WI38 (cell line): ENCODE data around the gene DMBX1.

Experiments used
- H3K4me3 ChIP-seq: 2 replicates; pipeline ENCODE4 v1.5.1; 2011; ENCODE audit warnings: low read depth, mild to moderate bottlenecking, control low read depth, low read length
- CTCF ChIP-seq: IDR thresholded peaks from 2 replicates; pipeline ENCODE4 v1.5.1; 2012; ENCODE audit warnings: low read depth, mild to moderate bottlenecking, control low read depth, low read length

DMBX1 gene

GRCh38 chr1:46461017-46461808 is 28.4 kb upstream of the DMBX1 start:
- TF ChIP-seq CTCF: no peak
- H3K4me3 ChIP-seq: no peak overlapping the region

GRCh38 chr1:46461809-46462448 is 27.7 kb upstream of the DMBX1 start:
- no peak for TF ChIP-seq CTCF
- H3K4me3 ChIP-seq: no peak overlapping the region

- H3K4me3 ChIP-seq: no peak overlapping the region
- no peak for TF ChIP-seq CTCF
These were observed 25.6 kb upstream of the DMBX1 start for GRCh38 chr1:46464013-46464548.

GRCh38 chr1:46464915-46465314 is 24.7 kb upstream of the DMBX1 start:
- no peak for TF ChIP-seq CTCF

GRCh38 chr1:46465981-46466476 is 23.6 kb upstream of the DMBX1 start:
- TF ChIP-seq CTCF: no peak
- H3K4me3 ChIP-seq: no peak overlapping the region

More at GRCh38 chr1:46464915-46465314, 24.7 kb upstream of the DMBX1 start:
- no peak overlapping the region for H3K4me3 ChIP-seq

- TF ChIP-seq CTCF: no peak
- H3K4me3 ChIP-seq: peak overlapping the region; percentile 51
These were observed 23.0 kb upstream of the DMBX1 start for GRCh38 chr1:46466477-46467182.
